HEK293 (cell line): ENCODE data around the gene DACT3.

Source experiments
- BCL11A ChIP-seq: fragments of 450-650 bp; formaldehyde crosslinking; IDR thresholded peaks from 2 replicates; pipeline ENCODE4 v1.5.1; 2016; ENCODE audit warnings: low read depth, missing biosample characterization, missing genetic modification characterization
- FEZF1 ChIP-seq: fragments of 450-650 bp; formaldehyde crosslinking; IDR thresholded peaks from 2 replicates; pipeline ENCODE4 v1.5.1; 2016; ENCODE audit warnings: missing biosample characterization, missing genetic modification characterization
- HOXA7 ChIP-seq: sonication (generic); formaldehyde crosslinking; IDR thresholded peaks from 2 replicates; pipeline ENCODE4 v1.8.1; 2022; ENCODE audit warnings: missing genetic modification reagents, borderline replicate concordance
- SETDB1 ChIP-seq: IDR thresholded peaks from one replicate; pipeline ENCODE4 v1.6.1; 2017; ENCODE audit warnings: mild to moderate bottlenecking, low read length, moderate library complexity, mixed read lengths; ENCODE audit not compliant: insufficient read length
- YY2 ChIP-seq: fragments of 450-650 bp; formaldehyde crosslinking; IDR thresholded peaks from 2 replicates; pipeline ENCODE4 v1.5.1; 2016; ENCODE audit warnings: missing biosample characterization, missing genetic modification characterization
- ZBTB17 ChIP-seq: fragments of 450-650 bp; formaldehyde crosslinking; IDR thresholded peaks from 2 replicates; pipeline ENCODE4 v1.5.1; 2016; ENCODE audit warnings: missing biosample characterization, missing genetic modification characterization
- ZNF132 ChIP-seq: fragments of 450-650 bp; formaldehyde crosslinking; IDR thresholded peaks from 2 replicates; pipeline ENCODE4 v1.5.1; 2017; ENCODE audit warnings: missing biosample characterization, missing genetic modification characterization, borderline replicate concordance
- ZNF133 ChIP-seq: fragments of 450-650 bp; formaldehyde crosslinking; IDR thresholded peaks from 2 replicates; pipeline ENCODE4 v1.5.1; 2016; ENCODE audit warnings: missing biosample characterization, missing genetic modification characterization
- ZNF138 ChIP-seq: fragments of 450-650 bp; formaldehyde crosslinking; IDR thresholded peaks from 2 replicates; pipeline ENCODE4 v1.5.1; 2016; ENCODE audit warnings: missing biosample characterization, missing genetic modification characterization, borderline replicate concordance
- ZNF16 ChIP-seq: fragments of 450-650 bp; formaldehyde crosslinking; IDR thresholded peaks from 2 replicates; pipeline ENCODE4 v1.5.1; 2016; ENCODE audit warnings: low read depth, missing biosample characterization, missing genetic modification characterization
- ZNF175 ChIP-seq: fragments of 450-650 bp; formaldehyde crosslinking; IDR thresholded peaks from 2 replicates; pipeline ENCODE4 v1.5.1; 2016; ENCODE audit warnings: missing biosample characterization, missing genetic modification characterization
- ZNF239 ChIP-seq: fragments of 450-650 bp; formaldehyde crosslinking; IDR thresholded peaks from 2 replicates; pipeline ENCODE4 v1.5.1; 2016; ENCODE audit warnings: missing biosample characterization, missing genetic modification characterization
- ZNF24 ChIP-seq: fragments of 450-650 bp; formaldehyde crosslinking; IDR thresholded peaks from 2 replicates; pipeline ENCODE4 v1.5.1; 2016; ENCODE audit warnings: missing biosample characterization, missing genetic modification characterization
- ZNF274 ChIP-seq, 2 experiments: fragments of 200-500 bp in 1 of 2; fragments of 450-650 bp in 1 of 2; sonication (Bioruptor generic) in 1 of 2; formaldehyde crosslinking in 1 of 2; IDR thresholded peaks; 2 replicates each; pipeline versions ENCODE4 v1.5.1 to v1.6.1; 2014 to 2016; ENCODE audit warnings: borderline replicate concordance in 1 of 2, inconsistent platforms in 1 of 2, low read length in 1 of 2, missing biosample characterization in 1 of 2, missing genetic modification characterization in 1 of 2
- ZNF335 ChIP-seq: fragments of 450-650 bp; formaldehyde crosslinking; conservative IDR thresholded peaks from 2 replicates; pipeline ENCODE4 v1.5.1; 2016; ENCODE audit warnings: missing biosample characterization, missing genetic modification characterization
- ZNF354C ChIP-seq: fragments of 450-650 bp; formaldehyde crosslinking; IDR thresholded peaks from 2 replicates; pipeline ENCODE4 v1.5.1; 2016; ENCODE audit warnings: missing biosample characterization, missing genetic modification characterization, low read depth, borderline replicate concordance
- ZNF549 ChIP-seq: fragments of 450-650 bp; IDR thresholded peaks from 2 replicates; pipeline ENCODE4 v1.5.1; 2018; ENCODE audit warnings: missing biosample characterization, missing genetic modification characterization, mild to moderate bottlenecking, inconsistent platforms, moderate library complexity
- ZNF677 ChIP-seq: fragments of 450-650 bp; IDR thresholded peaks from 2 replicates; pipeline ENCODE4 v1.5.0; 2018; ENCODE audit warnings: missing biosample characterization, mild to moderate bottlenecking, missing genetic modification characterization, moderate library complexity
- ZNF707 ChIP-seq: fragments of 450-650 bp; formaldehyde crosslinking; IDR thresholded peaks from 2 replicates; pipeline ENCODE4 v1.5.1; 2016; ENCODE audit warnings: missing biosample characterization, missing genetic modification characterization
- ZNF776 ChIP-seq: fragments of 450-650 bp; formaldehyde crosslinking; IDR thresholded peaks from 2 replicates; pipeline ENCODE4 v1.5.0; 2017; ENCODE audit warnings: missing biosample characterization, missing genetic modification characterization, borderline replicate concordance
- ZSCAN23 ChIP-seq: fragments of 450-650 bp; formaldehyde crosslinking; IDR thresholded peaks from 2 replicates; pipeline ENCODE4 v1.5.1; 2016; ENCODE audit warnings: missing biosample characterization, missing genetic modification characterization
- ZXDB ChIP-seq: fragments of 450-650 bp; formaldehyde crosslinking; IDR thresholded peaks from 2 replicates; pipeline ENCODE4 v1.5.1; 2016; ENCODE audit warnings: missing biosample characterization, missing genetic modification characterization
- TF ChIP-seq, protein P1 (sequence below): fragments of 450-650 bp; formaldehyde crosslinking; IDR thresholded peaks from 2 replicates; pipeline ENCODE4 v1.5.1; 2016; ENCODE audit warnings: missing biosample characterization, missing genetic modification characterization
- TF ChIP-seq, protein P2 (sequence below): fragments of 450-650 bp; formaldehyde crosslinking; IDR thresholded peaks from 2 replicates; pipeline ENCODE4 v1.5.1; 2016; ENCODE audit warnings: missing biosample characterization, missing genetic modification characterization, low read depth
- TF ChIP-seq, protein P3 (sequence below): fragments of 450-650 bp; formaldehyde crosslinking; IDR thresholded peaks from 2 replicates; pipeline ENCODE4 v1.5.1; 2017; ENCODE audit warnings: missing biosample characterization, missing genetic modification characterization
- TF ChIP-seq, protein P4 (sequence below): IDR thresholded peaks from 2 replicates; pipeline ENCODE4 v1.6.1; 2011; ENCODE audit warnings: mild to moderate bottlenecking, low read depth, low read length, borderline replicate concordance
- TF ChIP-seq, protein P5 (sequence below): fragments of 450-650 bp; formaldehyde crosslinking; IDR thresholded peaks from 2 replicates; pipeline ENCODE4 v1.5.1; 2016; ENCODE audit warnings: missing biosample characterization, missing genetic modification characterization
- TF ChIP-seq, protein P6 (sequence below): fragments of 450-650 bp; formaldehyde crosslinking; IDR thresholded peaks from 2 replicates; pipeline ENCODE4 v1.5.1; 2016; ENCODE audit warnings: missing biosample characterization, missing genetic modification characterization, low read depth

DACT3 gene

DNA sequence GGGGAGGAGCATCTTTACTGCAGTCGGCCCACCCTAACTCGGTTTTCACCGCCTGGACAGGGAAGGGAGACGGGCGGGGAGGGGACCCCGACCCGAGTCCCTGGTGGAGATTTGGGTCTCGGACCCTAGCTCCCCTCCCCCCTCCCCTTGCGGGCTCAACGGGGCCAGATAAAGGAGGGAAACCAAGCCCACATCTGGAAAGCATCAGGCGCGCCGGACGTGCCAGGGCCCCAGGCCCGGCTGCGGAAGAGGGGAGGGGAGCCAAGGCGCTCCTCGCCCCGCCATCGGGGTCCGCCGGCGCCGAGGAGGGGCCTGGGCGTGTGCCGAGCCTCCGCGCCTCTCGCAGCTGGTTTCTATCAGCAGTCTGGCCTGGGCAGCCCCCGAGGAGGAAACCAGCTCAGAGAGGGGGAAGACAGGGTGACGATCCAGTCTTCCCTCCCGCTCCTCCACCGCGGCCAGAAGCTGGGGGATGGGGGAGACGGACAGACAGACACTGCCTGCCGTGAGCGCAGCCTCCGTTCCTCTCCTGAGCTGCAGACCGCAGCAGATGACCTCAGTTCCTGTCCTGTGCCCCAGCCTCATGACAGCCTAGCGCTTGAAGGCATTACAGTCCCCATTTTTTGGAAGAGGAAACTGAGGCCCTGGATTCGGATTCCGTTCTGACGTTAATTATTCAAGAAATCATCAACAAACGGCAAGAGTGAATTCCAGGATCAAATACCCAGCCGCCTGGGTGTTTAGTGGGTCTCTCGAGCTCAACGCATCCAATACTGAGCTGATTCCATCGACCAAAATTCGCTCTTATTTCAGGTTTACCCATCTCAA is 21.4 kb downstream of the DACT3 start (continued):
- TF ChIP-seq, protein P1, sequence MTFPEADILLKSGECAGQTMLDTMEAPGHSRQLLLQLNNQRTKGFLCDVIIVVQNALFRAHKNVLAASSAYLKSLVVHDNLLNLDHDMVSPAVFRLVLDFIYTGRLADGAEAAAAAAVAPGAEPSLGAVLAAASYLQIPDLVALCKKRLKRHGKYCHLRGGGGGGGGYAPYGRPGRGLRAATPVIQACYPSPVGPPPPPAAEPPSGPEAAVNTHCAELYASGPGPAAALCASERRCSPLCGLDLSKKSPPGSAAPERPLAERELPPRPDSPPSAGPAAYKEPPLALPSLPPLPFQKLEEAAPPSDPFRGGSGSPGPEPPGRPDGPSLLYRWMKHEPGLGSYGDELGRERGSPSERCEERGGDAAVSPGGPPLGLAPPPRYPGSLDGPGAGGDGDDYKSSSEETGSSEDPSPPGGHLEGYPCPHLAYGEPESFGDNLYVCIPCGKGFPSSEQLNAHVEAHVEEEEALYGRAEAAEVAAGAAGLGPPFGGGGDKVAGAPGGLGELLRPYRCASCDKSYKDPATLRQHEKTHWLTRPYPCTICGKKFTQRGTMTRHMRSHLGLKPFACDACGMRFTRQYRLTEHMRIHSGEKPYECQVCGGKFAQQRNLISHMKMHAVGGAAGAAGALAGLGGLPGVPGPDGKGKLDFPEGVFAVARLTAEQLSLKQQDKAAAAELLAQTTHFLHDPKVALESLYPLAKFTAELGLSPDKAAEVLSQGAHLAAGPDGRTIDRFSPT, result no peak
- TF ChIP-seq ZNF549 (tag by site-specific recombination) (no peak), ZNF677 (tag by site-specific recombination) (no peak), ZNF707 (tag by site-specific recombination) (no peak), ZBTB17 (tag by site-specific recombination) (peak; percentile 61), ZNF24 (tag by site-specific recombination) (0 out of 2 replicates have a peak, but pooled peaks have one; percentile 27), ZNF239 (no peak), BCL11A (tag by site-specific recombination) (no peak), ZSCAN23 (tag by site-specific recombination) (no peak), YY2 (tag by site-specific recombination) (no peak), HOXA7 (no peak), FEZF1 (tag by site-specific recombination) (no peak), SETDB1 (no peak), ZNF274 (IDR thresholded peaks at IDR 0.05; ENCODE audit: low read length) (no peak), ZNF274 (tag by site-specific recombination; IDR thresholded peaks at IDR 0.05; ENCODE audit: borderline replicate concordance) (no peak), ZNF175 (tag by site-specific recombination) (no peak), ZNF133 (tag by site-specific recombination) (no peak), ZNF16 (peak; percentile 61; the same call in 1 of the 2 replicates), ZNF132 (tag by site-specific recombination) (no peak), ZXDB (no peak), ZNF138 (tag by site-specific recombination) (no peak), ZNF354C (tag by site-specific recombination) (no peak), ZNF335 (tag by site-specific recombination) (peak; percentile 98), ZNF776 (tag by site-specific recombination) (no peak)
- TF ChIP-seq, protein P2, sequence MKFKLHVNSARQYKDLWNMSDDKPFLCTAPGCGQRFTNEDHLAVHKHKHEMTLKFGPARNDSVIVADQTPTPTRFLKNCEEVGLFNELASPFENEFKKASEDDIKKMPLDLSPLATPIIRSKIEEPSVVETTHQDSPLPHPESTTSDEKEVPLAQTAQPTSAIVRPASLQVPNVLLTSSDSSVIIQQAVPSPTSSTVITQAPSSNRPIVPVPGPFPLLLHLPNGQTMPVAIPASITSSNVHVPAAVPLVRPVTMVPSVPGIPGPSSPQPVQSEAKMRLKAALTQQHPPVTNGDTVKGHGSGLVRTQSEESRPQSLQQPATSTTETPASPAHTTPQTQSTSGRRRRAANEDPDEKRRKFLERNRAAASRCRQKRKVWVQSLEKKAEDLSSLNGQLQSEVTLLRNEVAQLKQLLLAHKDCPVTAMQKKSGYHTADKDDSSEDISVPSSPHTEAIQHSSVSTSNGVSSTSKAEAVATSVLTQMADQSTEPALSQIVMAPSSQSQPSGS (tag by site-specific recombination), result no peak
- TF ChIP-seq, protein P3, sequence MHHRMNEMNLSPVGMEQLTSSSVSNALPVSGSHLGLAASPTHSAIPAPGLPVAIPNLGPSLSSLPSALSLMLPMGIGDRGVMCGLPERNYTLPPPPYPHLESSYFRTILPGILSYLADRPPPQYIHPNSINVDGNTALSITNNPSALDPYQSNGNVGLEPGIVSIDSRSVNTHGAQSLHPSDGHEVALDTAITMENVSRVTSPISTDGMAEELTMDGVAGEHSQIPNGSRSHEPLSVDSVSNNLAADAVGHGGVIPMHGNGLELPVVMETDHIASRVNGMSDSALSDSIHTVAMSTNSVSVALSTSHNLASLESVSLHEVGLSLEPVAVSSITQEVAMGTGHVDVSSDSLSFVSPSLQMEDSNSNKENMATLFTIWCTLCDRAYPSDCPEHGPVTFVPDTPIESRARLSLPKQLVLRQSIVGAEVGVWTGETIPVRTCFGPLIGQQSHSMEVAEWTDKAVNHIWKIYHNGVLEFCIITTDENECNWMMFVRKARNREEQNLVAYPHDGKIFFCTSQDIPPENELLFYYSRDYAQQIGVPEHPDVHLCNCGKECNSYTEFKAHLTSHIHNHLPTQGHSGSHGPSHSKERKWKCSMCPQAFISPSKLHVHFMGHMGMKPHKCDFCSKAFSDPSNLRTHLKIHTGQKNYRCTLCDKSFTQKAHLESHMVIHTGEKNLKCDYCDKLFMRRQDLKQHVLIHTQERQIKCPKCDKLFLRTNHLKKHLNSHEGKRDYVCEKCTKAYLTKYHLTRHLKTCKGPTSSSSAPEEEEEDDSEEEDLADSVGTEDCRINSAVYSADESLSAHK (tag by site-specific recombination), result no peak
- TF ChIP-seq, protein P4, sequence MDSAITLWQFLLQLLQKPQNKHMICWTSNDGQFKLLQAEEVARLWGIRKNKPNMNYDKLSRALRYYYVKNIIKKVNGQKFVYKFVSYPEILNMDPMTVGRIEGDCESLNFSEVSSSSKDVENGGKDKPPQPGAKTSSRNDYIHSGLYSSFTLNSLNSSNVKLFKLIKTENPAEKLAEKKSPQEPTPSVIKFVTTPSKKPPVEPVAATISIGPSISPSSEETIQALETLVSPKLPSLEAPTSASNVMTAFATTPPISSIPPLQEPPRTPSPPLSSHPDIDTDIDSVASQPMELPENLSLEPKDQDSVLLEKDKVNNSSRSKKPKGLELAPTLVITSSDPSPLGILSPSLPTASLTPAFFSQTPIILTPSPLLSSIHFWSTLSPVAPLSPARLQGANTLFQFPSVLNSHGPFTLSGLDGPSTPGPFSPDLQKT, result no peak
- TF ChIP-seq, protein P5, sequence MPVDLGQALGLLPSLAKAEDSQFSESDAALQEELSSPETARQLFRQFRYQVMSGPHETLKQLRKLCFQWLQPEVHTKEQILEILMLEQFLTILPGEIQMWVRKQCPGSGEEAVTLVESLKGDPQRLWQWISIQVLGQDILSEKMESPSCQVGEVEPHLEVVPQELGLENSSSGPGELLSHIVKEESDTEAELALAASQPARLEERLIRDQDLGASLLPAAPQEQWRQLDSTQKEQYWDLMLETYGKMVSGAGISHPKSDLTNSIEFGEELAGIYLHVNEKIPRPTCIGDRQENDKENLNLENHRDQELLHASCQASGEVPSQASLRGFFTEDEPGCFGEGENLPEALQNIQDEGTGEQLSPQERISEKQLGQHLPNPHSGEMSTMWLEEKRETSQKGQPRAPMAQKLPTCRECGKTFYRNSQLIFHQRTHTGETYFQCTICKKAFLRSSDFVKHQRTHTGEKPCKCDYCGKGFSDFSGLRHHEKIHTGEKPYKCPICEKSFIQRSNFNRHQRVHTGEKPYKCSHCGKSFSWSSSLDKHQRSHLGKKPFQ (tag by site-specific recombination), result no peak
- TF ChIP-seq, protein P6, sequence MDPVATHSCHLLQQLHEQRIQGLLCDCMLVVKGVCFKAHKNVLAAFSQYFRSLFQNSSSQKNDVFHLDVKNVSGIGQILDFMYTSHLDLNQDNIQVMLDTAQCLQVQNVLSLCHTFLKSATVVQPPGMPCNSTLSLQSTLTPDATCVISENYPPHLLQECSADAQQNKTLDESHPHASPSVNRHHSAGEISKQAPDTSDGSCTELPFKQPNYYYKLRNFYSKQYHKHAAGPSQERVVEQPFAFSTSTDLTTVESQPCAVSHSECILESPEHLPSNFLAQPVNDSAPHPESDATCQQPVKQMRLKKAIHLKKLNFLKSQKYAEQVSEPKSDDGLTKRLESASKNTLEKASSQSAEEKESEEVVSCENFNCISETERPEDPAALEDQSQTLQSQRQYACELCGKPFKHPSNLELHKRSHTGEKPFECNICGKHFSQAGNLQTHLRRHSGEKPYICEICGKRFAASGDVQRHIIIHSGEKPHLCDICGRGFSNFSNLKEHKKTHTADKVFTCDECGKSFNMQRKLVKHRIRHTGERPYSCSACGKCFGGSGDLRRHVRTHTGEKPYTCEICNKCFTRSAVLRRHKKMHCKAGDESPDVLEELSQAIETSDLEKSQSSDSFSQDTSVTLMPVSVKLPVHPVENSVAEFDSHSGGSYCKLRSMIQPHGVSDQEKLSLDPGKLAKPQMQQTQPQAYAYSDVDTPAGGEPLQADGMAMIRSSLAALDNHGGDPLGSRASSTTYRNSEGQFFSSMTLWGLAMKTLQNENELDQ (tag by site-specific recombination), result no peak
